ENCODE data around the gene CFAP77. TPM values are rescaled to one million over a fixed set of nuclear protein-coding genes. Genes with fewer than 3 reads are reported as not detected.

The CFAP77 gene
- total and polyA plus RNA-seq, 2 of the 13 experiments (the other 11 are each of a cell fraction or from before 2014, with no cell fraction given): not detected

DNA sequence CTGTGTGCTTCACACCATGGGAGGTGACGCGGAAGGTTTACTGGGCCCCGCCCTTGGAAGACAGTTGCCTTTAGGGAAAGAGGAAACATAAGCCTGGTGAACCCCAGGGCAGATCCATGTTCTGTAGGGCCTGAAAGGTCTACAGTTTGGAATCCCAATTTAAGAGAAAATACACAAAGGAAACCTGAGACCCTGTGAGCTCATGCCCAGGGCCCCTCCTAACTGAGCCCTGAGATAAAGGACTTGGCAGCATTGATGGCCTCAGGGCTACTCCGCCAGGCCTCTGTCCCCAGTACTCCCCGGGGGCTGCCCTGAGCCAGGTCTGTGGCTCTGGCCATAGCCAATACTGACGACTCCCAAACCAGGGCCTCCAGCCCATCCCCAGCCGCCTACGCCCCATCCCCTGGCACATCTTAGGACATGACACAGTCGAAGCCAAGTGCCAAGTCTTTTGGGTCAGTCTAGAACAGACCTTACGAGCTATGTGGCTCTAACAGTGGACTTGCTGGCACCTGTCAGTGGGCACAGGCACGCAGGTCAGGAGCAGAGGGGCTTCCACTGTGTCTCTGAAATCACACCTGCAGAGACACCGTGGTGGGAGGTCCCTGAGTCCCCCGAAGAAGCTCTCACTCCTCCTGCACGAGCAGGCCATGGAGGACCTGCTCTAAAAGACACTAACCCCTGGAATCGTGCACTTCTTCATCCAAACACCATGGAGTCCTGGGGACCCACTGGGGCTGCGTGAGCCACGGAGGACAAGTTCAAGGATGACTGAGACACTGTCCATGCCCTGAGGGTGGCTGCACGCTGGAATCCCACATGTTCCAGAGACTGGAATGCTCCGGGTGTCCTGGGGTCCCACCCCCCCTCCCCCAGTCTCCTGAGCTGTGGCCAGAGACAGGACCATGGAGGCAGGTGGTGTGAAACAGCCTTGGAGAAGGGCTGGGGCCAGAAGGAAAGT is 132.1 kb downstream of the CFAP77 start:
- Histone ChIP-seq H2AFZ (ENCODE audit: low read length) (no peak overlapping the region), H3K9me3 (ENCODE audit: low read length) (no peaks in the 10 kb centered on the region), H3K27me3 (ENCODE audit: control insufficient read depth in 1 of 2, insufficient read depth in 2 of 2, low read length in 2 of 2) (peaks cover 4 to 63% of the 10 kb centered on the region in 2 experiments; a peak in 4 of 5 replicates), H3K4me3 (replicated peaks in 1 of 3; ENCODE audit: insufficient read depth in 1 of 3, low read depth in 2 of 3, low read length in 3 of 3) (no peak overlapping the region), H4K20me1 (ENCODE audit: insufficient read depth, low read length) (no peaks in the 10 kb centered on the region), H3K79me2 (ENCODE audit: insufficient read depth, low read length) (no peaks in the 10 kb centered on the region), H3K4me2 (ENCODE audit: low read depth, low read length) (no peak overlapping the region), H3K36me3 (replicated peaks in 1 of 2; ENCODE audit: control insufficient read depth in 1 of 2, insufficient read depth in 2 of 2, low read length in 2 of 2) (no peaks in the 10 kb centered on the region), H3K4me1 (ENCODE audit: insufficient read depth, low read length) (peaks cover 12% of the 10 kb centered on the region; the same call in 1 of the 2 replicates), H3K9ac (ENCODE audit: insufficient read depth, low read depth, low read length) (no peak overlapping the region), H3K27ac (ENCODE audit: extremely low read length, insufficient read depth, low read length) (no peak overlapping the region)
- TF ChIP-seq, protein P1, sequence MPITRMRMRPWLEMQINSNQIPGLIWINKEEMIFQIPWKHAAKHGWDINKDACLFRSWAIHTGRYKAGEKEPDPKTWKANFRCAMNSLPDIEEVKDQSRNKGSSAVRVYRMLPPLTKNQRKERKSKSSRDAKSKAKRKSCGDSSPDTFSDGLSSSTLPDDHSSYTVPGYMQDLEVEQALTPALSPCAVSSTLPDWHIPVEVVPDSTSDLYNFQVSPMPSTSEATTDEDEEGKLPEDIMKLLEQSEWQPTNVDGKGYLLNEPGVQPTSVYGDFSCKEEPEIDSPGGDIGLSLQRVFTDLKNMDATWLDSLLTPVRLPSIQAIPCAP (CRISPR knock-in tag; IDR thresholded peaks at IDR 0.05; ENCODE audit: low read depth): no peak
- DNase-seq (ENCODE audit: low spot score) (no peak), ATAC-seq (no peak), FAIRE-seq (no peak)
- POLR2A ChIA-PET: no interaction called here
- WGBS (ENCODE audit: low lambda C conversion rate): 63% methylated on average over 4 of the region's 19 CpGs
- in situ Hi-C loops (cut with HindIII; ENCODE audit: extremely low pct_ligation_motif_present, low pct_unique_long_range_greater_than_20kb) (no loop called here), intact Hi-C loops (cut with micrococcal nuclease; ENCODE audit: unreplicated experiment) (no loop called here)
- no TSS peak for BruUV-seq (replicated peaks)
- CTCF ChIA-PET (ENCODE audit: low intra/inter-chr PET ratio, low total read pairs): no interaction called here

DNA sequence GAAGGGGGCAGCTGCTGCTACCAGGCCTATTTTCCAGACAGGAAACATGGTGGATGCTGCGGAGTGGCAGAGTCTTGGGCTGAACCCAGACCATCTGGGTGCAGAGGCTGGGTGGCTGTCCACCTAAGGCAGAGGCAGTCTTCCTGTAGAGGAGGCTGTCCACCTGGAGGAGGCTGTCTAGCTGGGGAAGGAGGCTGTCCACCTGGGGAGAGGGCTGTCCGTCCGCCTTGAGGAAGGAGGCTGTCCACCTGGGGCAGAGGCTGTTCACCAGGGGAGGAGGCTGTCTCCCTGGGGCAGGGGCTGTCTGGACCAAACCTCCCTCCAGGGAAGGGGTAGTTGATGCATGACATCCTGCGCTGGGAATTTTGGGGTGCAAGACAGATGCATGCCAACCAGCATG is 133.2 kb downstream of the CFAP77 start:
- DNase-seq (ENCODE audit: low spot score): no peak
- no CpG with 5 or more reads among the region's 4 CpGs for WGBS (ENCODE audit: low lambda C conversion rate)
- Histone ChIP-seq H3K4me1 (ENCODE audit: insufficient read depth, low read length) (peaks cover 8% of the 10 kb centered on the region; the same call in 1 of the 2 replicates), H3K9ac (ENCODE audit: insufficient read depth, low read depth, low read length) (no peak overlapping the region), H2AFZ (ENCODE audit: low read length) (no peak overlapping the region), H4K20me1 (ENCODE audit: insufficient read depth, low read length) (no peaks in the 10 kb centered on the region), H3K27ac (ENCODE audit: extremely low read length, insufficient read depth, low read length) (no peak overlapping the region), H3K9me3 (ENCODE audit: low read length) (no peaks in the 10 kb centered on the region), H3K36me3 (replicated peaks in 1 of 2; ENCODE audit: control insufficient read depth in 1 of 2, insufficient read depth in 2 of 2, low read length in 2 of 2) (no peaks in the 10 kb centered on the region), H3K4me3 (replicated peaks in 1 of 3; ENCODE audit: insufficient read depth in 1 of 3, low read depth in 2 of 3, low read length in 3 of 3) (no peak overlapping the region), H3K4me2 (ENCODE audit: low read depth, low read length) (no peak overlapping the region), H3K79me2 (ENCODE audit: insufficient read depth, low read length) (no peaks in the 10 kb centered on the region), H3K27me3 (ENCODE audit: control insufficient read depth in 1 of 2, insufficient read depth in 2 of 2, low read length in 2 of 2) (peaks cover 4 to 60% of the 10 kb centered on the region in 2 experiments; a peak in 4 of 5 replicates)
- ATAC-seq: no peak
- BruUV-seq (replicated peaks): no TSS peak
- ChIA-PET CTCF (ENCODE audit: low intra/inter-chr PET ratio, low total read pairs) (no interaction called here), POLR2A (no interaction called here)
- in situ Hi-C loops (cut with HindIII; ENCODE audit: extremely low pct_ligation_motif_present, low pct_unique_long_range_greater_than_20kb): no loop called here
- FAIRE-seq: no peak
- intact Hi-C loops (cut with micrococcal nuclease; ENCODE audit: unreplicated experiment): no loop called here
- TF ChIP-seq, protein P2, sequence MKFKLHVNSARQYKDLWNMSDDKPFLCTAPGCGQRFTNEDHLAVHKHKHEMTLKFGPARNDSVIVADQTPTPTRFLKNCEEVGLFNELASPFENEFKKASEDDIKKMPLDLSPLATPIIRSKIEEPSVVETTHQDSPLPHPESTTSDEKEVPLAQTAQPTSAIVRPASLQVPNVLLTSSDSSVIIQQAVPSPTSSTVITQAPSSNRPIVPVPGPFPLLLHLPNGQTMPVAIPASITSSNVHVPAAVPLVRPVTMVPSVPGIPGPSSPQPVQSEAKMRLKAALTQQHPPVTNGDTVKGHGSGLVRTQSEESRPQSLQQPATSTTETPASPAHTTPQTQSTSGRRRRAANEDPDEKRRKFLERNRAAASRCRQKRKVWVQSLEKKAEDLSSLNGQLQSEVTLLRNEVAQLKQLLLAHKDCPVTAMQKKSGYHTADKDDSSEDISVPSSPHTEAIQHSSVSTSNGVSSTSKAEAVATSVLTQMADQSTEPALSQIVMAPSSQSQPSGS (CRISPR knock-in tag; IDR thresholded peaks at IDR 0.05): no peak
- TF ChIP-seq ZNF616 (CRISPR knock-in tag; IDR thresholded peaks at IDR 0.05; ENCODE audit: low read depth): no peak
- no peak for TF ChIP-seq ZNF296 (CRISPR knock-in tag; conservative IDR thresholded peaks at IDR 0.05)
- TF ChIP-seq ARID2 (CRISPR knock-in tag; IDR thresholded peaks at IDR 0.05; ENCODE audit: borderline replicate concordance): no peak
- no peak for TF ChIP-seq ZNF382 (CRISPR knock-in tag; IDR thresholded peaks at IDR 0.05; ENCODE audit: borderline replicate concordance)
- no peak for TF ChIP-seq CCAR2 (optimal IDR thresholded peaks at IDR 0.05; ENCODE audit: low read depth, low read length)
- TF ChIP-seq ZNF234 (CRISPR knock-in tag; conservative IDR thresholded peaks at IDR 0.05): no peak
- no peak for TF ChIP-seq KDM1A (CRISPR knock-in tag; IDR thresholded peaks at IDR 0.05)
- no peak for TF ChIP-seq NFIB (CRISPR knock-in tag; IDR thresholded peaks at IDR 0.05; ENCODE audit: borderline replicate concordance)
- no peak for TF ChIP-seq ZMAT3 (CRISPR knock-in tag; conservative IDR thresholded peaks at IDR 0.05)
- TF ChIP-seq ZNF24 (IDR thresholded peaks at IDR 0.05): no peak
- no peak for TF ChIP-seq PHF21A (CRISPR knock-in tag; IDR thresholded peaks at IDR 0.05)
- no peak for TF ChIP-seq KDM4B (CRISPR knock-in tag; IDR thresholded peaks at IDR 0.05)
- TF ChIP-seq SATB2 (CRISPR knock-in tag; IDR thresholded peaks at IDR 0.05): no peak
- TF ChIP-seq ZNF773 (CRISPR knock-in tag; IDR thresholded peaks at IDR 0.05; ENCODE audit: borderline replicate concordance): no peak
